Kidney (tissue), 14 donors: ENCODE measurements around the gene SCN1B. TPM values are rescaled to one million over a fixed set of nuclear protein-coding genes. Genes with fewer than 3 reads are reported as not detected.

Experiments
- DNase-seq, 5 donors: peaks; one replicate each; pipeline ENCODE4 v3.0.0-alpha.2; 2013 to 2020
- FAIRE-seq: peaks from 2 replicates; lab custom pipeline; 2012; peaks lifted over from hg19 to GRCh38; lab: Jason Lieb, UNC
- H3K27ac ChIP-seq, 2 donors: one replicate each; pipeline ENCODE4 v1.7.0; 2013; ENCODE audit warnings: low read depth in 2 of 2, low read length in 2 of 2, inconsistent platforms in 1 of 2
- H3K27me3 ChIP-seq: one replicate; pipeline ENCODE4 v1.7.1; 2013; ENCODE audit warnings: low read length, inconsistent platforms; ENCODE audit not compliant: control insufficient read depth, insufficient read depth
- H3K36me3 ChIP-seq, 3 donors: one replicate each; pipeline versions ENCODE4 v1.7.0 to v1.7.1; 2013; ENCODE audit warnings: low read length in 3 of 3, control low read depth in 1 of 3, inconsistent platforms in 1 of 3; ENCODE audit not compliant: insufficient read depth in 3 of 3, control insufficient read depth in 2 of 3
- H3K4me1 ChIP-seq, 3 donors: one replicate each; pipeline versions ENCODE4 v1.7.0 to v1.7.1; 2013; ENCODE audit warnings: low read length in 3 of 3, inconsistent platforms in 1 of 3, low read depth in 1 of 3; ENCODE audit not compliant: control insufficient read depth in 2 of 3, insufficient read depth in 2 of 3
- H3K4me3 ChIP-seq, 3 donors: one replicate each; pipeline versions ENCODE4 v1.7.0 to v1.8.1; 2013; ENCODE audit warnings: low read length in 3 of 3, control low read depth in 1 of 3, inconsistent platforms in 1 of 3
- H3K9ac ChIP-seq, 3 donors: one replicate each; pipeline versions ENCODE4 v1.7.0 to v1.7.1; 2013; ENCODE audit warnings: low read length in 3 of 3, control low read depth in 1 of 3, inconsistent platforms in 1 of 3
- H3K9me3 ChIP-seq, 3 donors: one replicate each; pipeline versions ENCODE4 v1.7.0 to v1.7.1; 2013; ENCODE audit warnings: low read length in 3 of 3, control low read depth in 1 of 3, inconsistent platforms in 1 of 3; ENCODE audit not compliant: control insufficient read depth in 2 of 3, insufficient read depth in 1 of 3
- intact Hi-C: fragments of 100-400 bp; cut with DNase I; formaldehyde crosslinking; loops from one replicate; pipeline ENCODE4 v1.11.1; 2022
- polyA plus RNA-seq: library from polyadenylated mRNA; stranded (reverse); fragments of 350-450 nt; fragmentation: Illumina TruSeq; extraction: RNeasy Lipid Tissue Mini Kit (QIAGEN cat#74804); gene quantifications from one replicate; pipeline ENCODE4 v1.2.3, GENCODE V29; 2014; ENCODE audit warnings: low read depth, low replicate concordance; ENCODE audit not compliant: insufficient read depth
- total RNA-seq: library from RNA; stranded (reverse); fragmentation: NEBNext Ultra II Directional; extraction: Animal tissue kit (Norgen Biotek cat#: 25700); gene quantifications from one replicate; pipeline ENCODE4 v1.2.1, GENCODE V29; 2021
- TF ChIP-seq, protein P1 (sequence below): IDR thresholded peaks from 3 replicates; pipeline ENCODE4 v1.5.1; 2012; ENCODE audit warnings: mild to moderate bottlenecking, moderate library complexity, borderline replicate concordance; ENCODE audit not compliant: insufficient read depth; ENCODE audit errors: extremely low read depth
- donor health status: control.
- donor health status: control.
- donor health status: control.
- donor health status: control.
- donor health status: control.
- donor health status: DM: yes; HTN: yes; CAD: no.
- donor health status: Normal renal cell carcinoma (clear cell type).

SCN1B gene
- total and polyA plus RNA-seq, 2 donors from 2014 or later = 9.6 to 24.1 TPM

DNA sequence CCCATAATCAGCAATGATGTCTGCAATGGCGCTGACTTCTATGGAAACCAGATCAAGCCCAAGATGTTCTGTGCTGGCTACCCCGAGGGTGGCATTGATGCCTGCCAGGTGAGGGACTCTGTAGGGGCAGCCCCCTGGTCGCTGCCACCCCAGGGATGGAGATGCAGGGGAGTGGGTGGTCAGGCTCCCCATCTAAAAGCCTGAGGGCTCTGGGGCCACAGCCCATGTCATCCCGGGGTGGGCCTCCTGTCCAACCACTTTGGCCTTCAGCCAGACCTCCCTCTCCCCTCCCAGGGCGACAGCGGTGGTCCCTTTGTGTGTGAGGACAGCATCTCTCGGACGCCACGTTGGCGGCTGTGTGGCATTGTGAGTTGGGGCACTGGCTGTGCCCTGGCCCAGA lies 35.3 kb downstream of the SCN1B start:
- Histone ChIP-seq H3K4me3 (no peak overlapping the region), H3K9ac (no peak overlapping the region), H3K27me3 (no peaks in the 10 kb centered on the region), H3K9me3 (peaks cover 0 to 2% (median 2%) of the 10 kb centered on the region in 3 donors), H3K4me1 (peaks cover 0 to 3% (median 0%) of the 10 kb centered on the region in 3 donors), H3K36me3 (peaks cover 0 to 5% (median 0%) of the 10 kb centered on the region in 3 donors), H3K27ac (no peak overlapping the region)
- FAIRE-seq (no peak), DNase-seq (peak in 1 of 5 donors; percentile 47)
- TF ChIP-seq, protein P1, sequence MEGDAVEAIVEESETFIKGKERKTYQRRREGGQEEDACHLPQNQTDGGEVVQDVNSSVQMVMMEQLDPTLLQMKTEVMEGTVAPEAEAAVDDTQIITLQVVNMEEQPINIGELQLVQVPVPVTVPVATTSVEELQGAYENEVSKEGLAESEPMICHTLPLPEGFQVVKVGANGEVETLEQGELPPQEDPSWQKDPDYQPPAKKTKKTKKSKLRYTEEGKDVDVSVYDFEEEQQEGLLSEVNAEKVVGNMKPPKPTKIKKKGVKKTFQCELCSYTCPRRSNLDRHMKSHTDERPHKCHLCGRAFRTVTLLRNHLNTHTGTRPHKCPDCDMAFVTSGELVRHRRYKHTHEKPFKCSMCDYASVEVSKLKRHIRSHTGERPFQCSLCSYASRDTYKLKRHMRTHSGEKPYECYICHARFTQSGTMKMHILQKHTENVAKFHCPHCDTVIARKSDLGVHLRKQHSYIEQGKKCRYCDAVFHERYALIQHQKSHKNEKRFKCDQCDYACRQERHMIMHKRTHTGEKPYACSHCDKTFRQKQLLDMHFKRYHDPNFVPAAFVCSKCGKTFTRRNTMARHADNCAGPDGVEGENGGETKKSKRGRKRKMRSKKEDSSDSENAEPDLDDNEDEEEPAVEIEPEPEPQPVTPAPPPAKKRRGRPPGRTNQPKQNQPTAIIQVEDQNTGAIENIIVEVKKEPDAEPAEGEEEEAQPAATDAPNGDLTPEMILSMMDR = no peak
- intact Hi-C loops = no loop called here

DNA sequence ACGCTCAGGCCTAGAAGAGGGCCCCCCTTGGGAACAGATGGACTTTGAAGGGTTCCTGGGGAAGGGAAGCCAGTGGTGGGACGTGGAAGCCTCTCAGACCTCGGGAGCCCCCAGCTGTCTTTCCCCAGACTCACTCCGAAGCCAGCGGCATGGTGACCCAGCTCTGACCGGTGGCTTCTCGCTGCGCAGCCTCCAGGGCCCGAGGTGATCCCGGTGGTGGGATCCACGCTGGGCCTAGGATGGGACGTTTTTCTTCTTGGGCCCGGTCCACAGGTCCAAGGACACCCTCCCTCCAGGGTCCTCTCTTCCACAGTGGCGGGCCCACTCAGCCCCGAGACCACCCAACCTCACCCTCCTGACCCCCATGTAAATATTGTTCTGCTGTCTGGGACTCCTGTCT lies 35.9 kb downstream of the SCN1B start:
- TF ChIP-seq, protein P1 = no peak
- Histone ChIP-seq H3K27me3 (no peaks in the 10 kb centered on the region), H3K4me1 (peaks cover 0 to 3% (median 0%) of the 10 kb centered on the region in 3 donors), H3K9ac (no peak overlapping the region), H3K9me3 (peaks cover 0 to 4% (median 3%) of the 10 kb centered on the region in 3 donors), H3K27ac (no peak overlapping the region), H3K4me3 (no peak overlapping the region), H3K36me3 (peaks cover 0 to 5% (median 0%) of the 10 kb centered on the region in 3 donors)
- FAIRE-seq (no peak), DNase-seq (peak in 1 of 5 donors; percentile 41)
- intact Hi-C loops = no loop called here

GRCh38 chr19:35066691-35067563 lies 36.7 kb downstream of the SCN1B start:
- H3K36me3 ChIP-seq = peaks cover 0 to 5% (median 0%) of the 10 kb centered on the region in 3 donors
- no peak overlapping the region for H3K9ac ChIP-seq
- H3K4me1 ChIP-seq = peaks cover 0 to 3% (median 0%) of the 10 kb centered on the region in 3 donors
- TF ChIP-seq, protein P1 = peak; percentile 83
- no peaks in the 10 kb centered on the region for H3K27me3 ChIP-seq
- H3K4me3 ChIP-seq = no peak overlapping the region
- FAIRE-seq (no peak), DNase-seq (peak; percentile 90 to 94 (median 92))
- no peak overlapping the region for H3K27ac ChIP-seq
- intact Hi-C loops = no loop called here
- peaks cover 0 to 4% (median 3%) of the 10 kb centered on the region in 3 donors for H3K9me3 ChIP-seq
